GM12801 (cell line): ENCODE measurements around the gene CAMK2D.

Experiments
- CTCF ChIP-seq: IDR thresholded peaks from one replicate; pipeline ENCODE4 v1.5.1; 2011; ENCODE audit warnings: control low read depth; ENCODE audit not compliant: insufficient read length; ENCODE audit errors: extremely low read depth

CAMK2D gene

GRCh38 chr4:113762186-113763028, 869 bp upstream of the CAMK2D start:
- no peak for TF ChIP-seq CTCF

- no peak for TF ChIP-seq CTCF
These were observed 531 bp downstream of the CAMK2D start for GRCh38 chr4:113760795-113761619.

DNA sequence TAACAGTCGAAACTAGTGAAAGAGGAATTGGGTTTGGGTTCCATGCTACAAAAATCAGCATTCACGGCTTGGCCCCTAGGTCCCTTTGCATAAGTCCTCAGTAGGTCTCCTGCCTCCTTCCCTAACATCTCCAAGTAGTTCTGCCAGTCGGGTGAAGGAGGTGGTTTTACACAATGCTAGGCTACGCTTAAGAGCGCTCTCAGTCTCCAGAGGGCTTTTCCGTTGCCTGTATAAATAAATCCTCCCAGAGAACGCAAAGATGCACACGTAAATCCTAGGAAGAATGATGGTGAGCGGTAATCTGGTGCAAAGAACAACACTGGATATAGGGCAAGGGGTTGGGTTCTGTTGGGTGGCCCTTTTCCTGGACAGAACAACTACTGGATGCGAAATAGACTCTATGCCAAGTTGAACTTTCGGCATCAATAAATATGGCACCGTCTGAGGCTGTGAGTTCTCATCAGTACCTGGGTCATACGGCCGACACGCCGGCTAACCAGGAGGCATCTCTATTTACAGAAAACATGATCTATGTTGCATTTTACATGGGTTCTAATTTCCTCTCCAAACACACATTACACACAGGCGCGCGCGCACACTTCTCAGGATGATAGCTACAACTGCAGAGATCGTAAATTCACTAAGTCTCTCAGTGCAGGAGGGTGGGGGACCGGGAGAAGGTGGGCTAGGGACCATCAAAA, 1.3 kb downstream of the CAMK2D start:
- TF ChIP-seq CTCF = no peak

DNA sequence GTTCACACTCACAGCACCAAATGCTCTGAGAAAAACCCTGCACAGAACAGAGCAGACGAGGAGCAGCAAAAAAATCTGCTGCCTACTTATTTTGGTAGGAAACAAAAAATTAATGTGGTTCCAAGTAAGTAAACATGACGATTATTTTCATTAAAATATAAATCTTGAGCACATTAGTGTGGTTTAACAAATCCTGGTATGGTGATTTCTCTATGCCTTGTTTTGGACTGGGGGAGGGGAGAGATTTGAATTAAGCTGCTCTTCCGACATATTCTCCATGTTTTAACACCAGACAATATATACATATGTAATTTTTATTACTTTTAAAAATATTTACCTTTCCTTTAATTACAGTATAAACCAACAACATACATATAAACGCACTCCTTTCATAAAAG, 1.8 kb downstream of the CAMK2D start:
- no peak for TF ChIP-seq CTCF

- TF ChIP-seq CTCF = no peak
These were observed 3.2 kb downstream of the CAMK2D start for GRCh38 chr4:113758372-113758771.

GRCh38 chr4:113757486-113757885, 4.1 kb downstream of the CAMK2D start:
- no peak for TF ChIP-seq CTCF

GRCh38 chr4:113756005-113756410, 5.5 kb downstream of the CAMK2D start:
- TF ChIP-seq CTCF = no peak
